Gastrocnemius medialis (tissue), 4 donors: ENCODE results near the gene WDFY3. TPM values are rescaled to one million over a fixed set of nuclear protein-coding genes. Genes with fewer than 3 reads are reported as not detected.

Source experiments
- ATAC-seq, 2 donors: fragments of 150-250 bp; one replicate each; pipeline ENCODE4 v1.9.1; 2016
- DNase-seq, 2 donors: peaks; one replicate each; pipeline ENCODE4 v3.0.0-alpha.2; 2019
- H3K27ac ChIP-seq, 4 donors: fragments of 200-600 bp; sonication (generic); 1 replicate in 1 of 4; 2 replicates in 3 of 4; pipeline ENCODE4 v1.5.1; 2016 to 2018; ENCODE audit warnings: mild to moderate bottlenecking in 2 of 4, moderate library complexity in 1 of 4
- H3K27me3 ChIP-seq, 3 donors: fragments of 200-600 bp; sonication (generic) in 2 of 3; 1 replicate in 1 of 3; 2 replicates in 2 of 3; pipeline versions ENCODE4 v1.5.1 to v1.6.0; 2016 to 2019; ENCODE audit warnings: mild to moderate bottlenecking in 1 of 3, moderate library complexity in 1 of 3
- H3K36me3 ChIP-seq, 2 donors: fragments of 200-600 bp; sonication (generic) in 1 of 2; one replicate each; pipeline ENCODE4 v1.5.1; 2017 to 2018
- H3K4me1 ChIP-seq, 2 donors: fragments of 200-600 bp; sonication (generic) in 1 of 2; one replicate each; pipeline ENCODE4 v1.5.1; 2016 to 2017; ENCODE audit warnings: mild to moderate bottlenecking in 2 of 2
- H3K4me3 ChIP-seq, 4 donors: fragments of 200-600 bp; sonication (generic) in 3 of 4; 1 replicate in 1 of 4; 2 replicates in 3 of 4; pipeline ENCODE4 v1.5.1; 2016 to 2019; ENCODE audit warnings: mild to moderate bottlenecking in 2 of 4
- H3K9me3 ChIP-seq, 3 donors: fragments of 200-600 bp; sonication (generic) in 2 of 3; 1 replicate in 1 of 3; 2 replicates in 2 of 3; pipeline ENCODE4 v1.5.1; 2016 to 2019
- POLR2A ChIP-seq, 2 donors: fragments of 450-650 bp; IDR thresholded peaks; one replicate each; pipeline ENCODE4 v1.6.1; 2017; ENCODE audit warnings: antibody characterized with exemption in 2 of 2, mild to moderate bottlenecking in 2 of 2, moderate library complexity in 2 of 2
- in situ Hi-C, 4 donors: fragments of 200-750 bp; cut with MboI; loops; one replicate each; pipeline versions ENCODE4 v1.15.0 to v1.8.0; 2017; ENCODE audit warnings: low sequenced_read_pairs in 4 of 4
- intact Hi-C: fragments of 100-400 bp; cut with DNase I; formaldehyde crosslinking; loops from one replicate; pipeline ENCODE4 v1.15.1; 2023; ENCODE audit warnings: low total_unique reads
- total RNA-seq, 4 donors: library from RNA; depleted of rRNA; stranded (reverse); fragments of >200 nt; gene quantifications; one replicate each; pipeline versions ENCODE4 v1.1.0 to v1.2.3, GENCODE V29; 2016
- TF ChIP-seq, protein P1 (sequence below), 5 experiments: fragments of 450-650 bp in 3 of 5; fragments of 200-600 bp in 2 of 5; sonication (generic) in 2 of 5; IDR thresholded peaks in 4 of 5; conservative IDR thresholded peaks in 1 of 5; 1 replicate in 4 of 5; 2 replicates in 1 of 5; pipeline ENCODE4 v1.5.1; 2016 to 2019; ENCODE audit warnings: antibody characterized with exemption in 5 of 5, mild to moderate bottlenecking in 3 of 5, moderate library complexity in 3 of 5

Gene WDFY3
- total RNA-seq, 4 donors from 2014 or later = 28.3 to 65.9 (median 36.4) TPM

DNA sequence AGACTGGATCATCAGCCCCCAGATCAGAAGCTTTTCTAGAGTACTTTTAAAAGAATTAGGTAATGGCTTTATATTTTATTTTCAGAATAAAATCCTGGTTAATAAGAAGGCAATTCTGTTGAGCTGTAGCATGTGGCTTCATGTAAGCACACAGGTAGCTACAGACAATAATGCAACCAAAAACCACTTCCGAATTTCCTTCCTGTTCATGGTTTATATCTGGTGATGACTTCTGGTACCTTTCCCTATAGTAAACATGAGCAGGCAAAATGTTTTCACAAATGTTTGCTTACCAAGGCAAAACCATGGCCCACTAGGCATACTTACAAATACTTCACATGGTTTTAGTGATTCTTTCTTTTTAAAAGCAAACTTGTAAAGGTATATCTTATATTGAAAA is 239.0 kb downstream of the WDFY3 start:
- intact Hi-C loops = no loop called here

DNA sequence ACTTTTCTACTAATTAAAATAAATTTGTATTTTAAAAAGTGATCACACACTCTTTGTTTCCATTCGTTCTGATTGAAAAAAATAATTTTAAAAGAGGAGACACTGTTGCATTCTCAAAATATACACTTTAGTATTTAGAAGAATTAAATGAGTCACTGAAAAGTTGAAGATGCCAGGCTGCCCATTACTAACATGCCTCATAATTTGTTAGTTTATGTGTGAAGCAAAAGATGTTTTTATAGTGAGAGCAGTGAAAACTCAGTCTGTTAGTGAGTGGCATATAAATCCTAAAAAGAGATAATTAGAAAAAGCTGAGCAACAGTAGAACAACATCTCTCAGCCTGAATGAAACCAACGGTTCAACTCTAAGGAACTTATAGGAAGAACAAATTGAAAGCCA is 240.1 kb downstream of the WDFY3 start:
- no peak overlapping the region for H3K27ac ChIP-seq
- intact Hi-C loops = no loop called here
- in situ Hi-C loops = loop anchor here in 1 of 4 donors (25.0 kb wide), 1 partner anchor 111 kb away; no protein-coding TSS in a partner anchor
- H3K4me1 ChIP-seq = no peaks in the 10 kb centered on the region
- DNase-seq (no peak), ATAC-seq (no peak)
- no peak overlapping the region for H3K4me3 ChIP-seq
- no peaks in the 10 kb centered on the region for H3K27me3 ChIP-seq
- TF ChIP-seq, protein P1, sequence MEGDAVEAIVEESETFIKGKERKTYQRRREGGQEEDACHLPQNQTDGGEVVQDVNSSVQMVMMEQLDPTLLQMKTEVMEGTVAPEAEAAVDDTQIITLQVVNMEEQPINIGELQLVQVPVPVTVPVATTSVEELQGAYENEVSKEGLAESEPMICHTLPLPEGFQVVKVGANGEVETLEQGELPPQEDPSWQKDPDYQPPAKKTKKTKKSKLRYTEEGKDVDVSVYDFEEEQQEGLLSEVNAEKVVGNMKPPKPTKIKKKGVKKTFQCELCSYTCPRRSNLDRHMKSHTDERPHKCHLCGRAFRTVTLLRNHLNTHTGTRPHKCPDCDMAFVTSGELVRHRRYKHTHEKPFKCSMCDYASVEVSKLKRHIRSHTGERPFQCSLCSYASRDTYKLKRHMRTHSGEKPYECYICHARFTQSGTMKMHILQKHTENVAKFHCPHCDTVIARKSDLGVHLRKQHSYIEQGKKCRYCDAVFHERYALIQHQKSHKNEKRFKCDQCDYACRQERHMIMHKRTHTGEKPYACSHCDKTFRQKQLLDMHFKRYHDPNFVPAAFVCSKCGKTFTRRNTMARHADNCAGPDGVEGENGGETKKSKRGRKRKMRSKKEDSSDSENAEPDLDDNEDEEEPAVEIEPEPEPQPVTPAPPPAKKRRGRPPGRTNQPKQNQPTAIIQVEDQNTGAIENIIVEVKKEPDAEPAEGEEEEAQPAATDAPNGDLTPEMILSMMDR (IDR thresholded peaks at IDR 0.05 in 4 of 5, conservative IDR thresholded peaks at IDR 0.05 in 1 of 5) = no peak
- no peak for TF ChIP-seq POLR2A (IDR thresholded peaks at IDR 0.05)
- H3K36me3 ChIP-seq = peaks cover 0 to 33% of the 10 kb centered on the region in 2 donors
- H3K9me3 ChIP-seq = no peaks in the 10 kb centered on the region

More for the DNA sequence above, 239.0 kb downstream of the WDFY3 start:
- ATAC-seq = no peak
- H3K27me3 ChIP-seq = no peaks in the 10 kb centered on the region
- H3K9me3 ChIP-seq = no peaks in the 10 kb centered on the region
- no peak overlapping the region for H3K27ac ChIP-seq
- in situ Hi-C loops = loop anchor here in 1 of 4 donors (25.0 kb wide), 1 partner anchor 110 kb away; no protein-coding TSS in a partner anchor
- peaks cover 0 to 33% of the 10 kb centered on the region in 2 donors for H3K36me3 ChIP-seq
- no peaks in the 10 kb centered on the region for H3K4me1 ChIP-seq
- DNase-seq = no peak
- TF ChIP-seq, protein P1 (IDR thresholded peaks at IDR 0.05 in 4 of 5, conservative IDR thresholded peaks at IDR 0.05 in 1 of 5) = no peak
- no peak overlapping the region for H3K4me3 ChIP-seq

DNA sequence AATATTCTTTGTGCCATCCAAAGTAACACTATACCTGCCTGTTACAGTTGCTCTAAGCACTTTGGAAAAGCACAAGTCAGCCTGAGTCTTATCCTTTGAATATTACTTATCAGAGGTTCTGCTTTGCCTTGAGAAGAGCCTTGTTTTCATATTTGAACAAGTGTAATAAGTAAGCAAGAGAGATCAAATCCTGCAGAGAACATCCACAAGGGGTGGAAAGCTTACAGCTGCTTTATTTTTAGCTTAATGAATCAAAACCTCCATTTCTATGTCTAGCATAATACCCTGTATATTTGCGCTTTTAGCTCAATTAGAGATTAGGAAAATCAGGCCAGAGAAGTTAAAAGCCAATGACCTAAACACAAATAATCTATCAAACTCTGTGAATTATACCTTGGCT is 243.8 kb downstream of the WDFY3 start:
- TF ChIP-seq, protein P1 (IDR thresholded peaks at IDR 0.05 in 4 of 5, conservative IDR thresholded peaks at IDR 0.05 in 1 of 5) = no peak
- no peak for TF ChIP-seq POLR2A (IDR thresholded peaks at IDR 0.05)
- Histone ChIP-seq H3K4me3 (no peak overlapping the region), H3K9me3 (no peaks in the 10 kb centered on the region), H3K36me3 (peaks cover 0 to 59% of the 10 kb centered on the region in 2 donors), H3K27me3 (no peaks in the 10 kb centered on the region), H3K27ac (no peak overlapping the region), H3K4me1 (no peaks in the 10 kb centered on the region)
- DNase-seq (no peak), ATAC-seq (no peak)
- intact Hi-C loops (no loop called here), in situ Hi-C loops (no loop called here)

DNA sequence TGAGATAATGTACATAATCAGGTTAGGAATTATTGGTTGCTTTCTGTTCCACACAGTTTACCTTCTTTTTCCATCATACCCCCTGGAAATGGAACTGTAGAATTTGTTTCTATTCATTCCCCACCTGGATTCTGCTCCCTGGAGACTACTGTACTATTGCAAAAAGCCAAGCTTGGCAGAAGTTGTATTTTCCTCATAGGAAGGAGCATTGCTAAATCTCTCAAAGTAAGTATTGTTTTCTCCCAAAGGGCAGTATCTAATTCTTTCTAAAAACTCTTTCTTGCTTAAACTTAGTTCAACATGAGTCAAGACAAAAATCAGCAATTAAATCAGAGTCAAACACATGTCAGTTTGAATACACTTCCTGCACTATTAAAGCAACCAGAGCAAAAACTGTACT is 247.4 kb downstream of the WDFY3 start:
- in situ Hi-C loops = no loop called here
- peak in 1 of 2 donors; percentile 52 for ATAC-seq
- Histone ChIP-seq H3K36me3 (peaks cover 2 to 82% of the 10 kb centered on the region in 2 donors), H3K27me3 (no peaks in the 10 kb centered on the region), H3K4me1 (no peaks in the 10 kb centered on the region), H3K27ac (no peak overlapping the region), H3K4me3 (no peak overlapping the region), H3K9me3 (no peaks in the 10 kb centered on the region)
- intact Hi-C loops = no loop called here
- no peak for DNase-seq
- TF ChIP-seq POLR2A (IDR thresholded peaks at IDR 0.05) = no peak
- TF ChIP-seq, protein P1 (IDR thresholded peaks at IDR 0.05 in 4 of 5, conservative IDR thresholded peaks at IDR 0.05 in 1 of 5) = no peak

DNA sequence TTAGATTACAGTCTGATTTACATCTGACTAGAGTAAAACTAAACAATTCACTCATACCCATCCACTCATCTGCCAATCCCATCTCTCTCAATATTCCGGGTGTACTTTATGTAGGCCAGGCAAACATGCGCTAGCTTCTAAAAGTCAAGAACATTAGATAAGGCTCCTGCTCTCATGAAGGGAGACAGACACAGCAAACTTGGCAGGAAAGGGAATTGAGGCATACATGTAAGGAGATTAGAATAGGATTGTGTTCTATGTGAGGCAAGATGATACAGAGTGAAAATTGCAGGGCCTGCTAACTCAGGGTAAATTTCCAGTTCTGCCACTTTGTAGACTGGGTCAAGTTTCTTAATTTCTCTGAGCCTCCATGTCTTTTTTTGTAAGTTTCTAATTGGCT is 247.8 kb downstream of the WDFY3 start:
- H3K36me3 ChIP-seq = peaks cover 2 to 82% of the 10 kb centered on the region in 2 donors
- intact Hi-C loops = no loop called here
- H3K27ac ChIP-seq = no peak overlapping the region
- no peaks in the 10 kb centered on the region for H3K27me3 ChIP-seq
- ATAC-seq (no peak), DNase-seq (no peak)
- no peaks in the 10 kb centered on the region for H3K4me1 ChIP-seq
- H3K4me3 ChIP-seq = no peak overlapping the region
- no peak for TF ChIP-seq POLR2A (IDR thresholded peaks at IDR 0.05)
- TF ChIP-seq, protein P1 (IDR thresholded peaks at IDR 0.05 in 4 of 5, conservative IDR thresholded peaks at IDR 0.05 in 1 of 5) = no peak
- no peaks in the 10 kb centered on the region for H3K9me3 ChIP-seq
- in situ Hi-C loops = no loop called here
